HCEC 1CT (cell line): ENCODE measurements around the gene THYN1.

Source experiments
- DNase-seq: peaks from one replicate; pipeline ENCODE4 v3.0.0-alpha.2; 2017

The THYN1 gene

GRCh38 chr11:134246100-134246499 is 7.1 kb downstream of the THYN1 start:
- no peak for DNase-seq

DNA sequence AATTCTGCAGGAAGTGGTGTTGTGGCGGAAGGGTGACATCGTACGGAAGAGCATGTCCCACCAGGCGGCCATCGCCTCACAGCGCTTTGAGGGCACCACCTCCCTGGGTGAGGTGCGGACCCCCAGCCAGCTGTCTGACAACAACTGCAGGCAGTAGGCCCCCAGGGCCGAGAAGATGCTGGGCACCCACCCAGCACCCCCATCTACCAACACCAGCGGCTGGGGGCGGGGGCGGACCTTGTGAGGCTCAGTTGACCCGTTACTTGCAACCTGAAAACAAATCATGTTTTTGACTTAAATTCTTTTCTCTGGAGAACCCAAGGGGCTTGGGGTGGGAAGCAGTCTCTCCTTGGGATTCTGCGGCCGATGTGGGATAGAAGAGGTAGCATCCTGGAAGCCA is 7.7 kb downstream of the THYN1 start:
- DNase-seq = no peak

DNA sequence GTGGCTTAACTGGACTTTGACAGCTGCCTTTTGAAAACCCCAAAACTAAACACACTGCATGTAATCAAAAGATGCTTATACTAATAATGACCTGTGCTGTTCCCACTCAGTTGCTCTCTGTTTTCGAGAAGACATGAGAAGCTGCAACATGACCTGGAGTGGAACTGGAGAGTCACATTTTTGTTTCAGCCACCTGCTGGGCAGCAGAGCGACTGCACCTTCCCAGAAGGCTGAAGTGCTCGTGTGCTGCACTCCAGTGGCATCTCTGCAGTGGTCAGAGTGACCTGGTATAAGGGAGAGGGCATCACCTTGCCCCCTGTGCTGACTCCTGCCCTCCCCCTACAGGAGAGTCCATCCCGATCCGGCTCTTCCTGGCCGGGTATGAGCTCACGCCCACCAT is 8.6 kb downstream of the THYN1 start:
- no peak for DNase-seq

GRCh38 chr11:134243913-134244312 is 9.2 kb downstream of the THYN1 start:
- no peak for DNase-seq

DNA sequence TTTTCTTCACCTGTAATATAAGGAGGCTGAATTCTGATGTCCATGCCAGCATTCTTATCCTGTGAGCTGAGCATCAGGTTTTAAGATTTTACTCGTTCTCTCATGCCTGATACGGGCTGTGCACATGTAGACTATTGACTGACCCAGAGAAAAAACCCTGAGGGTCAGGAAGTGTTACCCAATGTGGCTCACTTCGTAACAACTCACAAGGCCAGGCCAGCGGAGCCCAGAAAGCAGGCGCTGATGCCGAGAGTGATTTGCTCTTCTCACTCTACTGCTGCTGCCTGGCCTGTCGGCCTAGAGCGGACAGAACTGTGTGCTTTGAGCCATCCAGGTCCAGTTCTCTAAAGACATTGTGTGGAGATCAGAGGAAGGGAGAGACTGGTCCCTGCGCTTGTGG is 10.8 kb downstream of the THYN1 start:
- DNase-seq = no peak

DNA sequence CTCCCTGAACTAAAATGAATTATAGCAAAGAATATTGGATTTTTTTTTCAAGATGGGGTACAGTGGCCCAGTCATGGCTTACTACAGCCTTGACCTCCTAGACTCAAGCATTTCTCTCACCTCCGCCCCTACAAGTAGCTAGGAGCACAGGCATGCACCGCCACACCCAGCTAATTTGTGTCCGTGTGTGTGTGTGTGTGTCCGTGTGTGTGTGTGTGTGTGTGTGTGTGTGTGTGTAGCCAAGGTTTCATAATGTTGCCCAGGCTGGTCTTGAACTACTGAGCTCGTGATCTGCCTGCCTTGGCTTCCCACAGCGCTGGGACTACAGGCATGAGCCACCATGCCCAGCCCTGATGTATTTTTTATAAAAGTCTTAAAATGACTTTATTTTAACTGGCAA is 12.6 kb downstream of the THYN1 start:
- DNase-seq = no peak

- DNase-seq = no peak
Observed at GRCh38 chr11:134238956-134239355, 14.2 kb downstream of the THYN1 start.

GRCh38 chr11:134237557-134237922 is 15.6 kb downstream of the THYN1 start:
- no peak for DNase-seq

- no peak for DNase-seq
Observed at GRCh38 chr11:134236834-134237556, 16.2 kb downstream of the THYN1 start.

GRCh38 chr11:134235399-134235798 is 17.8 kb downstream of the THYN1 start:
- DNase-seq = no peak

DNA sequence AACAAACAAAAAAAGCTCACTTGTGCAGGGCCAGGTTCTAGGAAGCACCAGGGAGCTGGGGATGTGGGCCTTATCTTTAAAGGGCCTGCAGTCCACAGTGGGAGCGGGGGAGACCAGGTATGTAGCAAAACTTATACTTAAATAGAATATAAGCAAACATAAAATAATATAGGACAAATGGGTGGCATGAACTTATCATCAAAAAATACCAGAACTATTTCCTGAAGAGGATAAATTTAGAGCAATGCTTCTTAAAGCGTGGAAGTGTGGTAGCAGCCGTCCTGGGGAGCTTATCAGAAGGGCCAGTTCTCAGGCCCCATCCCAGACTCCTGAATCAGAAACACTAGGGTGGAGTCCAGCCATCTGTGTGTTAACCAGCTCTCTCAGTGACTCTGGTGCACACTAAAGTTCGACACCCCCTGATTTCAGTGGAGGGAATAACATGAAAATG is 19.4 kb downstream of the THYN1 start:
- DNase-seq = no peak

GRCh38 chr11:134231958-134232659 is 21.0 kb downstream of the THYN1 start:
- no peak for DNase-seq

GRCh38 chr11:134230339-134230738 is 22.8 kb downstream of the THYN1 start:
- no peak for DNase-seq

- no peak for DNase-seq
Observed at GRCh38 chr11:134229126-134229790, 23.9 kb downstream of the THYN1 start.

- no peak for DNase-seq
Observed at GRCh38 chr11:134228625-134229024, 24.5 kb downstream of the THYN1 start.

DNA sequence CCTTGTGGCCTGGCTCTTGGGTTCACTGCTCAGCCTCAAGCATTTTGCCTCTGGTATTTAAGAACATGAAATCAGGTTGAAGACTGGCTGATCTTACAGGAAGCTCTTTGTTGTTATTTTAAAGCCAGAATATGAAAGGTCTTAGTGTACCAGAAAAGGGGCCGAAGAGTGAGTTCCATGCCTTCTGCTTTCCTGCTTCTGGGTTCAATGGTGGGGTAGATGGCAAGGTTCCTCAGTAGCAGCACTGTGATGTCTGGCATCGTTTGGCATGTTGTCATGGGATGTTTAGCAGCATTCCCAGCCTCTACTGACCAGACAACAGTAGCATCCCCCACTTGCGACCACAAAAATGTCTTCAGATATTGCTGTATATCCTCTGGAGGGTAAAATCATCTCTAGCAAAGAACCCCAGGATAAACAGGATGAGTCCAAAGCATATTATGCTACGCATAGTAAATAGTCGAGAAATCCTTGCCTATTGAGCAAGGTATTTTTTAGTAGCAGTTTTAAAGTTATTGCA is 26.3 kb downstream of the THYN1 start:
- no peak for DNase-seq

- DNase-seq = peak; percentile 14
Observed at GRCh38 chr11:134224710-134225664, 28.2 kb downstream of the THYN1 start.

DNA sequence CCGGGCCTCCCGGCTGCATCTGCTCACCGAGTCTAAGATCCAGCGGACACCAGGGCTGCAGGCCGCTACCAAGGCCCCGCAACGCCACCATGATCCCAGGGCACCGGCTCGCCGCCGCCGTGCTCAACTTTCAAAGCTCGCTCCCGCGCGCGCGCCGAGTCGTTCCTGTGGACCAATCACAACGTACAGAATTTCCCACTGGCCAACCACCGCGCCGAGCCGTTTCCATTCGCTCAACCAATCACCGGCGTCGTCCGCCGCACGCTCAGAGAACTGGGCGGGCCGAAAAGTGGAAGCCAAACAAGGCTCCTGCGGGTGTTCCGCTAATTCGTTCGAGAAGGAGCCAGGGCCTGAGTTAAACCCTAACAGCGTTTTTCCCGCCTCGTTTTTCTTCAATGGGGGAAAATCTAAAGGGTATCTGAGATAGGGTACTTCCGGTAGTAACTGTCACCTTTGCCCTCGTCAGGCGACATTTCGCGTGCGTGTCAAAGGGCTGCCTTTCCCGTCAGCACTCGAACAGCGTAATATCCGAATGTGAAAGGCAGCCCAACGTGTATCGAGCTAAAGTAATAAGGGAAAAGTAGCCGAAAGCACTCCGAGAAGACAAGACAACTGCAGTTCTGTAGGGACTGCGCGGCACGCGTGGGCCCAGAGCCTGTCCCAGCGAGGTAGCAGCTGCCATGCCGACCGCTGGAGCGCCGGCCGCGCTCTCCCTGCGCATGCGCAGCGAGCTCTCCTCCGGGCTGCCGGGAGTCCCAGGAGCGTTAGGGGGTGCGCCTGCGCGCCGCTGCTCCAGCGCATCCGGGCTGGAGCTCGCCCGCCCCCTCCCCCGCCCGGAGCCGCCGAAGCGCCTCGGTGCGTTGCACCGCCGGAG is 29.1 kb downstream of the THYN1 start, which contains the start of the genes NCAPD3 and VPS26B:
NCAPD3 (minus strand) TSS at position 132 of the 874 bp plus-strand sequence; CDS start at position 91, 41 bp downstream.
VPS26B (plus strand) TSS at position 836 of the 874 bp plus-strand sequence. CDS start 452 bp downstream, outside the sequence.
- peak; percentile 95 for DNase-seq

DNA sequence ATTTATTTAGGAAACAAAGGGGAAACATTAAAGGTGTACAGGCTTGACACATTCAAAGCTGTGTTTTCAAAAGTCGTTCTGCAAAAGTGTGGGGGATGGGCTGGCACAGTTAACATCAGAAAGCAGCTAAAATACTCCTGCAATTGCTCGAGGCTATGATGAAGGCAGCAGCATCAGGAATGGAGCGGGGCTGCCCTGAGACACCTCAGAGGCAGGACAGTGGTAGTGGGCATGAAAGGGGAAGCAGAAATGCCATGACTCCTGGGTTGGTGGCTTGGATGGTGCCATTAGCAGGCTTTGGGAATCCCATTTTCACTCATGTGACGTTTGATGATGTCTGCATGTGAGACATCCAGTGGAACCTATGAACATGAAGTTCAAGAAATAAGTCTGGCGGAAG is 30.0 kb downstream of the THYN1 start:
- DNase-seq = no peak

DNA sequence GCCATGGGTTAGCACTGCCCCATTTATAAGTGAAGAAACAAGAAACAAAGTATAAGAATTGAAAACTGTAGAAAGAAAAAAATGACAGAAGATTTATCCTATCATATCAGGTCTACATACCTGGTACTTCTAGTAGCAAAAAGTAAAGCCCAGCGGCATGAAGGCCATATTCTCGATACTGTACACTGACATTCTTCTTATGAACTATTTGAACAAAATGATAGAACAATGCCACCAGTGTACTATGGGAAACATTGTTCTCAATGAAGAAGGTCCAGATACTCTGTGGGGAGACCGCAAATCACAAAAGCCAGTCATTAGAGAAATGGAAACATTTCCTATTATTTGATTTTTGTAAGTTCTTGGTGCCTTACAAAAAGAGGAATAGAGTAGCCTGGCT is 36.3 kb downstream of the THYN1 start:
- DNase-seq = no peak

- no peak for DNase-seq
Observed at GRCh38 chr11:134215836-134216235, 37.3 kb downstream of the THYN1 start.
